NCI-H2029 treated with DMSO at 0.1 percent for 48 hours (cell line): Measurements from ENCODE around the gene SCAMP2.
A peak's percentile ranks its signal among the peaks of the same experiment; 100 is the strongest.
"Not testable (repeated sequence)": the region's sequence is repeated elsewhere in the genome, so short reads cannot be mapped to it uniquely, and the experiment has no call there.

Experiments
- DNase-seq: peaks from one replicate; lab custom pipeline; 2025; lab: John Stamatoyannopoulos, UW

SCAMP2 gene, protein sequence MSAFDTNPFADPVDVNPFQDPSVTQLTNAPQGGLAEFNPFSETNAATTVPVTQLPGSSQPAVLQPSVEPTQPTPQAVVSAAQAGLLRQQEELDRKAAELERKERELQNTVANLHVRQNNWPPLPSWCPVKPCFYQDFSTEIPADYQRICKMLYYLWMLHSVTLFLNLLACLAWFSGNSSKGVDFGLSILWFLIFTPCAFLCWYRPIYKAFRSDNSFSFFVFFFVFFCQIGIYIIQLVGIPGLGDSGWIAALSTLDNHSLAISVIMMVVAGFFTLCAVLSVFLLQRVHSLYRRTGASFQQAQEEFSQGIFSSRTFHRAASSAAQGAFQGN

DNA sequence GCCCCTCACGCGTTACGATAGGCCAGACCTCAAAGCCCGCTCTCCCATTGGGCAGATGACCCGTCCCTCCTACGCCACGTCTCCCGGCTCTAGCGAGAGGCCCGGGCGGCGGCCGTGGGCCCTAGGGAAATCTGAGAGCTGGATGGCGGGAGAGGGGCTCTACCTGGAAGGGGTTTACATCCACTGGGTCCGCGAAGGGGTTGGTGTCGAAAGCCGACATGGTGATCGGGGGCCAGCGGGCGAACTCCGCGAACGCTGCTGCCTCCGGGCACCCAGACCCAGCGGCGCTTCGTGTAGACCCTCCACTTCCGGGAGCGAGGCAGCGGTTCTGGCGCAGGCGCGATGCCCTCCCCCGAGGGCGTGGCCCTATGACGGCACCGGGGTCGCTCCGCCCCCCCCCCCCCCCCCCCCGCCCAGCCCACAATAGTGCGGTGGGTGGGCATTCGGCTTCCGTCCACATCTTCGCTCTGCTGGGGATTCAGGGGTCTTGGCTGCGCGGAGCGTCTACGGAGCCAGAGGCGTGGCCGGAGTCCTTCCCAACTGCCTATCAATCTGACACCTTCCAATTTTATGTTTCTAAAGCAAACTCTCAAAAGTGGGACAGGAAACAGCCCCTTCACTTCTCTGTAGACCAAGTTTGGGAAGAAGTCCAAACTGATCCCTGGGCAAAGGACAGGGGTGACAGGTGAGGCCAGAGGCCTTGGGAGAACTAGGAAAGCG is at the start of gene SCAMP2:
SCAMP2 (minus strand) TSS at position 330 of the 720 bp plus-strand sequence; CDS start at position 220, 110 bp downstream.
- DNase-seq, result peak; percentile 64

DNA sequence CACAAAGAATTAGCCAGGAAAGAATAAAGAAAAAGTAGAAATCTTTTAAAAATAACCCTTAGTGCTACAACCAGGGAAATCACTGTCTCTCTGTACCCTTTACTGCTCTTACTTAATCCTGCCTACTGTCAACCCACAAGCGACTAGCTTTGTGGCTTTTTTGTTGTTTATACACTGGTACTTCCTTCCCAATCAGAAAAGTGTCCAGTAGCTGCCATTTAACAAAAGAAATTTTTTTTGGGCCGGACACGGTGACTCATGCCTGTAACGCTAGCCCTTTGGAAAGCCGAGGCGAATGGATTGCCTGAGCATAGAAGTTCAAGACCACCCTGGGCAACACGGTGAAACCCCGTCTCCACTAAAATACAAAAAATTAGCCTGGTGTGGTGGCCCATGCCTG is 47.3 kb upstream of the SCAMP2 start:
- DNase-seq, result no peak

DNA sequence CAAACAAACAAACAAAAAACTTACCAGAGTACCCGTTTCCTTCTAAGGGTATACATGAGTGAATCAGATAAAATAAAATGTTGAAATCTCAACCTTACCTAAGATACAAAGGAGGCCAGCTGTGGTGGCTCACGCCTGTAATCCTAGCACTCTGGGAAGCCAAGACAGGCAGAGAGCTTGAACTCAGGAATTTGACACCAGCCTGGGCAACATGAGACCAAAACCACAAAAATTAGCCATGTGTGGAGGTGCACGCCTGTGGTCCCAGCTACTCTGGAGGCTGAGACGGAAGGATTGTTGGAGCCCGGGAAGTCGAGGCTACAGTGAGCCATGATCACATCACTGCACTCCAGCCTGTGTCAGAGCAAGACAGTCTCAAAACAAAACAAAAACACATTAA is 44.5 kb upstream of the SCAMP2 start:
- DNase-seq, result no peak

DNA sequence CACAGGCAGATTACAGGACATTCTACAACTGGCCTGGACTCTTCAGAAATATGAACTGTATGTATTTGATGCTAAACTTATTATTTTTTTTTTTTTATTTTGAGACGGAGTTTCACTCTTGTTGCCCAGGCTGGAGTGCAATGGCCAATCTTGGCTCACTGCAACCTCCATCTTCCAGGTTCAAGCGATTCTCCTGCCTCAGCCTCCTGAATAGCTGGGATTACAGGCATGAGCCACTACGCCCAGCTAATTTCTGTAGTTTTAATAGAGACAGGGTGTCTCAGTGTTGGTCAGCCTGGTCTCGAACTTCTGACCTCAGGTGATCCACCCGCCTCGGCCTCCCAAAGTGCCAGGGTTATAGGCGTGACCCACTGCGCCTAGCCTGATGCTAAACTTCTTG is 40.6 kb upstream of the SCAMP2 start:
- not testable (repeated sequence) for DNase-seq

DNA sequence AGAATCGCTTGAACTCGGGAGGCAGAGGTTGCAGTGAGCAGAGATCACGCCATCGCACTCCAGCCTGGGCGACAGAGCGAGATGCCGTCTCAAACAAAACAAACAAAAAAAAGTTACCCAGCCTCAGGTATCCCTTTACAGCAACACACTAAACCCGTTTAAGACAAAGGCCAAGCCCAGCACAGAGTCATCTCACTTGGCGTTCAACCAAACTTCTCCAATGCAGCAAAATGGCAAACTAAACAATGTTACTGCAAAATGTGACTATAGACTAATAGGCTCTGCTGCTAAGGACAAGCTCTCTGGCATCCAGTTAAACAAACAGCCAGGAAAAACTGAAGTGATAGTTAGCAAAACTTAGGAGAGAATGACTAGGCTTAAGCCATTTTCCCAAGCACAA is 39.9 kb upstream of the SCAMP2 start:
- DNase-seq, result no peak

DNA sequence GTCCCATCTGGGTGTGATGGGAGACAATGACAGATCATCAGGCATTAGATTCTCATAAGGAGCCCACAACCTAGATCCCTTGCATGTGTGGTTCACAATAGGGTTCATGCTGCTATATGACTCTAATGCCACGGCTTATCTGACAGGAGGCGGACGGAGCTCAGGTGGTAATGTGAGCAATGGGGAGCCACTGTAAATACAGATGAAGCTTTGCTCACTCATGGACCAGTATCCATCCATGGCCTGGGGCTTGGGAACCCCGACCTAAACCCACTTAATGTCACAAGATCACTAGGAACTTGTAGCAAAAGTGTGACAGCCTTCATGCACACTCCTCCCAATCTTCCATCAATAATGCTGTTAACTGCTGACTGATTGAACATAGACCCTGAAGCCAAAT is 35.5 kb upstream of the SCAMP2 start:
- DNase-seq, result no peak

DNA sequence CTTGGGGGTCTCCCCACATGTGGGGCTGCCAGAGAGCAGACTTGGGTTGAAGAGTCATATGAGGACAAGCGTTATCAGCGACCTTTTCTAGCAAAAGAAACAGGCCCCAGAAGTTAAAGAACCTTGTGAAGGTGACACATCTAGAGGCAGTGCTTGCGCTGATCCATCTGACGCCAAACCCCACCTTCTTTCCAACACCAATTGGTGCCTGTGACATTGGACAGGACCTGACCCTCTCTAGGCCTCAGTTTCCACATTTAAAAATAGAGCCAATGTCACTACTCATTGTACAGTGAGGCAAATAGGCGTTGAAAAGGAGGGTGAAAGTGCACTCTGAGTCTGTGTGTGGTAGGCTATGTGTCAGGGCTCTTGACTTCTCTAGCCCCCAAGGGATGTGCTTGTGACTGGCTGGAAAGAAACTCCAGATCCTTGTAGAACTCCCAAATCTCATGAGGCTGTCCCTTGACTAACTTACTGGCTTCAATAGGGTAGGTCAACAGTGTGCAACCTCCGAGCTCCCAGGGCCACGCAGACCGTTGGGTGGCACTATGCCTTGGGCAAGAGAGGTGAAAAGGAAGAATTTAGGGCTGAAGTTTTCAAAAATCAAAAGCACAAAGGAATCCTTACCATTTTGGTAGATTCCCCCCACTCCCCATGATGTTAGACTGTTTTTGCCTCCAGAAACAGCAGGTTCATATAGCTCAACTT is 34.2 kb upstream of the SCAMP2 start:
- no peak for DNase-seq

DNA sequence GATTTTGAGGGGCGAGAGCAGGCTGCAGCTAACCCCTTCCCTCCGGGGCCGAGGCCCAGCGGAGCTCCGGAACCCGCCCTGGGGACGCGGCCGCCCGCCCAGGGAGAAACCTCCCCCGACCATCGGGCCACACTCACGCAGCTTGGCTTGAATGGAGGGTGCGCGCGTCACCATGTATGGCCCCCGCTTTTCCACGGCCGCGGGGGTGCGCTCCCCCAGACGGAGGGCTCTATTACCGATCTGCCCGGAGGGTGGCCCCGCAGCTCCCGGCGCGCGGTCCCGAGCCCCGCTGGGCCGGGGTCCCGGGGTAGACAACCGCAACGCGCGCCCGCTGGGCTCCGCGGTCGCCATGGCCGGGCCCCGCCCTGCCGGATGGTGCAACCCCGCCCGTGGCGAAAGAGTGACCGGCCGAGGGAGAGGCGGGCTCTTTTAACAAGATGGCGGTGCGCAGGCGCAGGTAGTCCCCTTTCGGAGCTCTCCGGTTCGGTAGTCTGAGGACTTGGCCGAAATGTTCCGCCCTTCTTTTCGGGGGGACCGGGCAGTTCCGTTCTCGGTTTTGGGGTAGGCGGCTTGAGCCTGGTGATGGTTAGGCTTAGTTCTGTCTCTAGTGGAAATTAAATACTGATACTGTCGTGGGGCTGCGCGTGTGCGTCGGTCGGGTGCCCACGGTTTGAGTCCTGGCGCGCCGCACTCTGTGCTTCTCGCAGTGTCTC is 33.4 kb upstream of the SCAMP2 start, which contains the start of gene FAM219B:
FAM219B (minus strand) TSS at position 402 of the 713 bp plus-strand sequence; CDS start at position 351, 51 bp downstream.
- DNase-seq, result peak; percentile 29

DNA sequence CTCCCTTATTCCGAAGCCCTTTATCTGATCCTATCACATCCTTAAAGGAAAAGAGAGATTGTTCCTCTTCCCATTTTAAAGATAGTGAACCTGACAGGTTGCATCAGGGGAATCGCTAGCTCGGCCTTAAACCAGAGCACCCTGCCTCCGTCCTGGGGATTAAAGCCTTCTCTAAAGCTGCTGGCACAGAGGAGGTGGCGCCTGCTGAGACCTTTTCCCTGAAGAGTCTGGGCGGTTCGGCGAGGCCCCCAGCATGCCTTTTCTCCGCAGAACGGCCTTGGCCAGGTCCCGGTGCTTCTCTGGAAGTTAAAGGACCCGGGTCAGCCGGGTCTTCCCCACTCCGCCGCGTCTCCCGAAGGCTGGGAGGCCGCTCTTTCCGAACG is 32.9 kb upstream of the SCAMP2 start:
- no peak for DNase-seq

DNA sequence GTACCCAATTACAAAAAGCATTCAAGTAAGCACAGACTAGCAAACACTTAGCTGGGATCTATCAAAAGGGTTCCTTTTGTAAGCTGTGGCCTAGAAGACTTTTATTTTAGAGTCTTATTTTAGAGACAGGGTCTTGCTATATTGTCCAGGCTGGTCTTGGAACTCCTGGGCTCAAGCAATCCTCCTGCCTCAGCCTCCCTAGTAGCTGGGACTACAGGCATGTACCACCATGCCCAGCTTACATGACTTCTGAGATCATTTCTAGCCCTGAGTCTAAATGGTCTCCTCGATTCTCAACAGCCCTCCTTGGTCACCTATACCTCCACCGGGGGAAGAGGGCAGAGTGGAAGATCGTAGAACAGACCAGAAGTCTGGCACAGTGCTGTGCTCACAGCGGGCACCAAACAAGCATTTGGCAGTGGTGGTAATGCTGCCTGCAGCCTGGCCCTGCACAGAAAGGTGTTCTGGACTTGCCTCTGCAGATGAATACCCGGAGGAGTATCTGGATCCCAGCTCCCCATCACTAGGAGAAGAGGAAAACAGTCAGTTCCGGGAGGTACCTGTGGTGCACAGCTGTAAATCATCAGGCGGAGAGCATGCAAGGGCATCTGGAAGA is 31.1 kb upstream of the SCAMP2 start:
- no peak for DNase-seq

DNA sequence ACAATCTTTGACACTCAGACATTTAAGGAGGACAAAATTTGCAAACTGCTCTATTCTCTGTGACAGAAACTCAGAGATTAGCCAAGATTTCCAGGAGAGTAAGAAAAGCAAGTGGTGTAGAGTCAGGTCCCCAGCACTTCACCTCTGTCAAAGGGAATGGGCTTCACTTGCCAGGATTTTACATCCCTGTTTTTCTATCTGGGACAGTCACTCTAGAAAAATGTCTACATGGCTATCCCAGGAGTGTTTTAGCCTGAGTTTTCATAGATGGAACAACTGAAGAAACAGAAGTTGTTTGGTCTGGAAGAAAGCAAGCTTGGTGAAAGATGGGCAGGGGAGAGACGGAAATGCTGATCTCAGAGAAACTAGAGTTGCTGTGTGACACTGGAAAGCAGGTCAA is 30.5 kb upstream of the SCAMP2 start:
- DNase-seq, result no peak

DNA sequence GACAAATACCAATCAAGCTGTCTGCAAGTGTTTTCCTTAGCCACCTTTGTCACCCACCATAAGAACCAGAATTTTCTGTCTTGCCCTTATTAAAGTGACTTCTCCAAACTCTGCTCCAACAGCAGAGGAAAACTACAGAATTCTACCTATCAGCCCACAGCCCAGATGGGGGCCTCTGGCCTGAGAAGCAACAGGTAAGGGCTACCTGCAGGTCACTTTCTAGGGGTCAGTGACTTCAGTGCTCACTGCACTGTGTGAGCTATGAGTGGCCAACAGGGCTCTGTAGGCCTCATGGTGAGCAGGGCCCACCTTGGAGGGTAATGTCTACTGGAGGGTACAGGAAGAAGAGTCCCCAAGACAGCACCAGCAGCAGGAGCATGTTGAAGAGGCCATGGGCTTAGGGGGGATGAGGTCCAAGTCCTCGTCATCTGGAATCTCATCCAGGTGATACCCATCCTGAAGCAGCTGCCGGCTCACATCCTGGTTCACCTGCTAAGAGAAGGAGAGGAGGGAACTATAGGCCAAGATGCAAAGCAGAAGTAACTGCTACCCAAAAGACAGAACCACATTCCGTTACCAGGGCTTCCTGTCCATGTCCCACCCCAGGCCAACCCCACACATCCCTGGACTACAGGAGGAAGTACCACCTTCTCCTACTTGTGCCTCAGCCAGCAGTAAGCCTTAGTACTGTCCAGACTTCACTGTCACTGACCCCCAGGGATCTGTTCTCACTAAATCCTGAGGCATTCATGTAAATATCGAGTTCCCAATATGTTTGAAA is 29.3 kb upstream of the SCAMP2 start:
- no peak for DNase-seq

DNA sequence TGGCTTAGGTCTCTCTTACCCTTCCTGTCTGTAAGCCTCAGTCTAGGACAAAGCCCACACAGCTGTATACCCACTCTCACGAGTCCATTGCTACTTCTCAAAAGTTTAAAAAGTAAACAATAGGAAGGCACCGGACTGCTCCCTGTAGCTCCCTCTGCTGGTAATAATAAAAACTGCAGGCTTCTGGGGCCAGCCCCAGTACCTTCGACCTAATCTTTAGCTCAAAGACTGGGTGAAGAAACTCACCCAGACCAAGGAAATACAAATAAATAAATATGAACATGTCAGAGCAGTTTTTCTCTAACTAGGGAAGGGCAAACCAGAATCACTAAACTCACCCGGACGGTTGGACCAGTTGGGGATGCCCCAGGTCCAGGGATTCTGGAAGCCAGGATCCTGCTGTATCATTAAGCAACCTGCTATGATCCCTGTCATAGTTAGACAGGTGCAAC is 28.5 kb upstream of the SCAMP2 start:
- no peak for DNase-seq

DNA sequence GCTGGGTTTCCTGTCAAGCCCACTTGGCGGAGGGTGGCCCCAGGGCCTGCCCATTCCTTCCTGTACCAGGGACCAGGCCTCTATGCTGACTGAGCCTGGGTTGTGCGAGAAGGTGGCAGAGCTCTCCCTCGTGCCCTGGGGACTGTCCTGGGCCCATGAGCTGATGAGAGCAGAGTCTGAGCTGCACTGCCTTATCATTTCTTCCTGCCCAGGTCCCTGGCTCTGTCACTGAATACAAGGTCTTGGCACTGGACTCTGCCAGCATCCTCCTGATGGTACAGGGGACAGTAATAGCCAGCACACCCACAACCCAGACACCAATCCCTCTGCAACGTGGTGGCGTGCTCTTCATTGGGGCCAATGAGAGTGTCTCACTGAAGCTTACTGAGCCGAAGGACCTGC is 24.1 kb upstream of the SCAMP2 start:
- no peak for DNase-seq

DNA sequence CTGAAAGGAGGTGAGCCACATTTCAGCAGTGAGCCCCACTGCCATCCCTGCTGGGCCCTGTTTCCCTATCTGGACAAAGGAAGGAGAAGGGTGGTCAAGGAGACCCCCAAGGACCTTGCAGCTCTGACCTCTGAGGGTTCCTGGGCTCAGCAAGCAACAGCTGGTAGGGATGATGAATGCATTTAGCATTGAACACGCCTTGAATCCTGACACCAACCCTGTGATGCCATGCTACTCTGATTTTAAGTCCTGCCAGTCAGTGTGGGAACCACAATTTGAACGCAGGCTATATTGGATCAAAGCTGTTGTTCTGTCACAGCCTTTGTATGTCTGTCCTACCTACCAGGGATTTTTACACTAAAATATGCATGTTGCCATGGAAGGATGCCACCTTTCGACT is 23.2 kb upstream of the SCAMP2 start:
- no peak for DNase-seq

DNA sequence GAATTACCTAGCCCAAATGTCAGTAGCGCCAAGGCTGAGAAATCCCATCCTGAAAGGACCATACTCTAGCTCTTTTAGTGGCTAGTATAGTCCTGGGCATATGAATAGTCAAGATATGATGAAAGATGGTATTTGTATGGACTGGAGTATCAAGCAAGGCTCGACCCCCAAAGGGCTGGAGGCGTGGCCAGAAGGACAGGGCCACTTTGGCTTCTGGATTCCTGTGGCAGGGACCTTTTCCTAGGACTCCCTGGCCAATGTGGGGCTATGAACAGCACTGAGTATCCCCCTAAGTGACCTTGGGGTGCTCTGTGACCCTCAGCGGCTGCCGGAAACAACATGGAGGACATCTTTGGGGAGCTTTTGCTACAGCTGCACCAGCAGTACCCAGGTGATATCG is 22.7 kb upstream of the SCAMP2 start:
- DNase-seq, result no peak

DNA sequence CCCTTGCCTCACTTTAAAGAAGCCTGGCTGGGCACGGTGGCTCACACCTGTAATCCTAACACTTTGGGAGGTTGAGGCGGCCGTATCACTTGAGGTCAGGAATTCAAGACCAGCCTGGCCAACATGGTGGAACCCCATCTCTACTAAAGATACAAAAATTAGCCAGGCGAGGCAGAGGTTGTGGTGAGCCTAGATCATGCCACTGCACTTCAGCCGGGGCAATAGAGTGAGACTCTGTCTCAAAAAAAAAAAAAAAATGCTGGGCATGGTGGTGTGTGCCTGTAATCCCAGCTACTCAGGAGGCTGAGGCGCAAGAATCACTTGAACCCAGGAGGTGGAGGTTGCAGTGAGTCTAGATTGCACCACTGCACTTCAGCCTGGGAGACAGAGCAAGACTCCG is 21.2 kb upstream of the SCAMP2 start:
- DNase-seq, result not testable (repeated sequence)

DNA sequence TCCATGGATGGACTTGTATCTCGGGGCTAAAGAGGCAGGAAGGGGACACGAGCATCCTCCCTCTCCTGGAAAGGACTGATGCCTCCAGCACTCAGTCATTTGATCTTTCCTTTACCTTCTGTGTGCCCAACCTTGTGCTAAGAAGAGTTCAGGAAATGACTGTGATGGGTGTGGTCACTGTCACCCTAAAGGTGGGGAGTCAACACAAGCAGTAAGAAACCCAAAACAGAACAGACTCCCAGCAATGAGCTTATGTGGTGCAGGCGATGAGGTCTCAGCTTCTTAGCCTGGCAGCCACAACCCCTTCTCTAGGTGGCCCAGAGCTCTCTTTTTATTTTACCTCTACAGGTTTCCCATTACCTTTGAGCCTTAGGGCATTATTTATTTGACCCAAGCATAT is 20.5 kb upstream of the SCAMP2 start:
- DNase-seq, result no peak

DNA sequence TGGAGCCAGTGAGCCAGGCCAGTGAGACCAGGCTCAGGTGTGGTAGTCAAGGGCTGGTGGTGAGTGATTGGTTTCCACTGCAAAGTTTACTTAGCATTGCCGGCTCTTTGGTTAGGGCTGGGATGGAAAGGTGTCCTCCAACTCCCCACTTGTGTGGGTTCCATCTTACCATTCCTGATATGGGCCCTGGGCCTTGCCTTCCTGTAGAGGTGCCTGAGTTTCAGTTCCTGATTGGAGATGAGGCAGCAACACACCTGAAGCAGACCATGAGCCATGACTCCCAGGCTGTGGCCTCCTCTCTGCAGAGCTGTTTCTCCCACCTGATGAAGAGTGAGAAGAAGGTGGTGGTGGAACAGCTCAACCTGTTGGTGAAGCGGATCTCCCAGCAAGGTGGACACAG is 19.8 kb upstream of the SCAMP2 start:
- DNase-seq, result no peak

DNA sequence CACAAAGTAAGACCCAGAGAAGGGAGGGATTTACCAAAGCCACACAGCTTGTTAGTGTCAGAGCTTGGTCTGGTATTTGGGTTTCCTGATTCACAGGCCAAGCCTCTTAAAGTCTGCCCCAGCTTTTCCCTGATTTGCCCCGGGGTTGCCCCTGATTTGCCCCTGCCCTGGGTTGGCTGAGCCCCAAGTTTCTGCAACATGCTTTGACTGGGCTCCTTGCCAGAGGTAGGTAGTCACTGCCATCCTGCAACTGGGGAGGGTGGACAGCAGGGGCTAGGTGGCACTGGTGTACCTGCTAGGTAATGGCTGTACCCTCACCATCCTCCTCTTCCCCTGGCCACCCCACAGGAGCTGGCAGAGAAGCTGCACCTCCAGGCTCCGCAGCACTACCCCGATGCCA is 19.1 kb upstream of the SCAMP2 start:
- no peak for DNase-seq

DNA sequence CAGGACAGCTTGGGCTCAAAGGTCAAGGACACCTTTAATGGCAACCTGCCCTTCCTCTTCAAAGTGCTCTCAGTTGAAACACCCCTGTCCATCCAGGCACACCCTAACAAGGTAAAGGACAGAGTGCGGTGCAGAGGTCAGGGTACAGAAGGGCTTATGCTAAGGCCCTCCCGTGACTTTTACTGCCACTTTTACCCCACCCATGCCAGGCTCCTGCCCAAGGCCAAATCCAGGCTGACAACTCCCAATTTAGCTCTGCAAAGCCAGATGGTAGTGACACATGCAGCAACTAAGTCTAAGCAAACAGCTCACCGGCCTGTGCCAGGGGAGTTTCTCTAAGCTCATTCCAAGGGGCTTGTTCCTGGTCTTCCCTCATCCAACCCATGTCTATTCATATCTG is 18.3 kb upstream of the SCAMP2 start:
- no peak for DNase-seq
